Heart right ventricle (tissue), 16 donors: ENCODE measurements around the gene BPHL. TPM values are rescaled to one million over a fixed set of nuclear protein-coding genes. Genes with fewer than 3 reads are reported as not detected.
A peak's percentile ranks its signal among the peaks of the same experiment; 100 is the strongest.

ENCODE experiments used
- ATAC-seq, 8 donors: fragments of 200-7000 bp; cut with Tn5 transposase; one replicate each; pipeline ENCODE4 v1.9.1; 2020; ENCODE audit warnings: mild to moderate bottlenecking in 8 of 8, moderate library complexity in 8 of 8, moderate number of reproducible peaks in 1 of 8
- DNase-seq, 2 donors: peaks; one replicate each; pipeline ENCODE4 v3.0.0-alpha.2; 2020
- H3K27ac ChIP-seq, 10 donors: fragments of 200-600 bp; sonication (generic) in 2 of 10; one replicate each; pipeline versions ENCODE4 v1.5.0 to v1.8.0; 2020 to 2022; ENCODE audit warnings: mild to moderate bottlenecking in 3 of 10
- H3K27me3 ChIP-seq, 7 donors: fragments of 200-600 bp; one replicate each; pipeline ENCODE4 v1.8.0; 2021 to 2022; ENCODE audit warnings: mild to moderate bottlenecking in 2 of 7
- H3K36me3 ChIP-seq, 9 donors: fragments of 200-600 bp; sonication (generic) in 1 of 9; one replicate each; pipeline versions ENCODE4 v1.5.0 to v1.8.0; 2020 to 2022; ENCODE audit warnings: mild to moderate bottlenecking in 2 of 9
- H3K4me1 ChIP-seq, 9 donors: fragments of 200-600 bp; sonication (generic) in 1 of 9; one replicate each; pipeline versions ENCODE4 v1.5.0 to v1.8.0; 2020 to 2022; ENCODE audit warnings: mild to moderate bottlenecking in 4 of 9
- H3K4me3 ChIP-seq, 10 donors: fragments of 200-600 bp; sonication (generic) in 2 of 10; one replicate each; pipeline versions ENCODE4 v1.5.0 to v1.8.0; 2020 to 2022; ENCODE audit warnings: mild to moderate bottlenecking in 7 of 10, moderate library complexity in 2 of 10
- H3K9me3 ChIP-seq, 11 donors: fragments of 200-600 bp in 10 of 11; sonication (generic) in 2 of 11; one replicate each; pipeline versions ENCODE4 v1.5.0 to v1.8.0; 2013 to 2022; ENCODE audit warnings: mild to moderate bottlenecking in 2 of 11, control low read depth in 1 of 11, moderate library complexity in 1 of 11
- CTCF ChIP-seq, 9 donors: fragments of 200-600 bp; sonication (generic) in 2 of 9; IDR thresholded peaks; one replicate each; pipeline versions ENCODE4 v1.5.0 to v1.8.0; 2021 to 2022; ENCODE audit warnings: antibody characterized with exemption in 9 of 9, mild to moderate bottlenecking in 5 of 9, moderate library complexity in 1 of 9
- WGBS, 2 donors: extraction: QIAGEN DNeasy Blood & Tissue Kit; methylation state at CpG; one replicate each; pipeline ENCODE4 v1.1.7; 2013; ENCODE audit warnings: inconsistent platforms in 1 of 2; 5-methylcytosine and 5-hydroxymethylcytosine counted together
- intact Hi-C, 10 donors: fragments of 100-400 bp; cut with DNase I; formaldehyde crosslinking; loops; one replicate each; pipeline versions ENCODE4 v1.11.1 to v1.14.2; 2022
- polyA plus RNA-seq, 2 donors: library from polyadenylated mRNA; stranded (reverse); fragments of 200-250 nt; gene quantifications; one replicate each; pipeline ENCODE4 v1.2.3, GENCODE V29; 2013
- total RNA-seq, 10 donors: library from RNA; stranded (reverse); fragmentation: NEBNext Ultra II Directional in 3 of 10; extraction: Animal tissue kit (Norgen Biotek cat#: 25700) in 3 of 10; gene quantifications; one replicate each; pipeline versions ENCODE4 v1.2.1 to v1.2.4, GENCODE V29; 2021 to 2023
- donor health status: Arrhythmogenic right ventricular cardiomyopathy.
- donor health status: ischemic (EF 13 %, LVEDD 7.1; RV severe dilation, severe dysfunction).
- donor health status: healthy with polysubstance abuse.
- donor health status: DM: no; HTN: yes; CAD: no.
- donor health status: DM: no; HTN: no; CAD: no.
- donor health status: ischemic (EF 25% LVEDD 6.9; RV normal size, moderate dysfunction).
- donor health status: ischemic (EF 25% LVEDD 5.7; RV mildly dilated, moderate dysfunction).
- donor health status: healthy.
- donor health status: DM: yes; HTN: yes; CAD: no.
- donor health status: Ischemic cardiomyopathy.
- donor health status: ischemic (EF 35%, LVEDD 5.7; RV mildly dilated, moderate dysfunction).
- donor health status: nonischemic (EF 11% LVEDD 7.7; RV severe dilation, severe dysfunction).
- donor health status: DM: yes; HTN: yes; CAD: no.
- donor health status: PGD.
- donor health status: ischemic (EF 29% LVEDD 5.4; RV normal size, mild dysfunction).
- donor health status: nonischemic (EF 23%, LVEDD 6.1; RV moderate dilation, normal function).

Gene BPHL
- total and polyA plus RNA-seq, 12 donors: 5.3 to 44.4 (median 21.0) TPM

- 23 to 24% methylated on average over 19 of the region's 19 CpGs for WGBS, 2 donors
- TF ChIP-seq CTCF (IDR thresholded peaks at IDR 0.05): no peak
- intact Hi-C loops: loop anchor here in 3 of 10 donors (5.0 to 10.0 kb wide), 2 partner anchors 47 to 236 kb away; no protein-coding TSS in a partner anchor
Observed at GRCh38 chr6:3119040-3119723, 671 bp downstream of the BPHL start.

DNA sequence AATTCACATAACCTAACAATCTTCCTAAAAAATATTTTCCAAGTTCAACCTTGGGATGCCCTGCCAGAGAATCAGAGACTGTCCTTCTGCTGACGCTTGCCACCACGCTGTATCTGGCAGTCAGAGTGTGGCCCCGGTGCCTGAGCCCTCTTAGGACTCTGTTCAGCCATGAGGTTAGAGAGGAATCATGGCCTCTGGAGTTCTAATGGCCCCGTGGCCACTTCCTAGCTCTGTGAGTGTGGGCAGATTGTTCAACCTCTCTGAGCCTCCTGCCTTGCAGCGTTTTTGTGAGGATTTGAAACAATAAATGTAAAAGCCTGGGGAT is 2.2 kb downstream of the BPHL start:
- intact Hi-C loops: loop anchor here in 2 of 10 donors (10.0 kb wide), 1 partner anchor 614 kb away; no protein-coding TSS in a partner anchor

More at GRCh38 chr6:3119040-3119723, 671 bp downstream of the BPHL start:
- H3K27me3 ChIP-seq: no peaks in the 10 kb centered on the region
- H3K27ac ChIP-seq: peak overlapping the region in 9 of 10 donors; percentile 75 to 96 (median 91)
- peak overlapping the region; percentile 63 to 96 (median 79) for H3K4me3 ChIP-seq
- DNase-seq: no peak
- peaks cover 0 to 18% (median 12%) of the 10 kb centered on the region in 9 donors for H3K36me3 ChIP-seq
- ATAC-seq: peak; percentile 0 to 42 (median 30)
- no peaks in the 10 kb centered on the region for H3K9me3 ChIP-seq
- H3K4me1 ChIP-seq: peaks cover 0 to 18% (median 12%) of the 10 kb centered on the region in 9 donors

GRCh38 chr6:3122823-3123182 is 4.3 kb downstream of the BPHL start:
- WGBS, 2 donors: 94 to 95% methylated on average over 9 of the region's 9 CpGs
- intact Hi-C loops: loop anchor here in 2 of 10 donors (10.0 kb wide), 1 partner anchor 612 kb away; no protein-coding TSS in a partner anchor

More for the DNA sequence above, 2.2 kb downstream of the BPHL start:
- Histone ChIP-seq H3K27ac (no peak overlapping the region), H3K27me3 (no peaks in the 10 kb centered on the region), H3K9me3 (no peaks in the 10 kb centered on the region), H3K36me3 (peaks cover 0 to 2% (median 0%) of the 10 kb centered on the region in 9 donors), H3K4me1 (peaks cover 0 to 18% (median 12%) of the 10 kb centered on the region in 9 donors), H3K4me3 (no peak overlapping the region)
- DNase-seq (no peak), ATAC-seq (no peak)
- TF ChIP-seq CTCF (IDR thresholded peaks at IDR 0.05): no peak
- 89 to 93% methylated on average over 5 of the region's 5 CpGs for WGBS, 2 donors

DNA sequence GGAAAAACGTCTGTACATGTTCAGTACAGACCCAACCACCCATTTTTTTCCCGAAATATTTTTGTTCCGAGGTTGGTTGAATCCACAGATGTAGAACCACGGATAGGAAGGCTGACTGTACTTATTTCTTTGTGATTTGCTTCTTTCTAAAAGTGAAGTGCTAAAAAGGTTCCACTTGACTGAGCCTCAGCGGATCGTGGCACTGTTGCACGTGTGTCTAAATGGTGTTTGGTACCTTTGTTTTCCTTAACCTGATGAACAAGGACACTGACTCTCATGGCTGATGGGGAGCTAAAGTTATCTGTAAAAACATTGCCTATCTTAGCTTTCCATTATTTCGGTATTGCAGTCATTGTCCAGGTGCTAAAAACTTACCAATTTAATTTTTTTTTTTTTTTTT is 6.2 kb downstream of the BPHL start:
- H3K36me3 ChIP-seq: peaks cover 0 to 21% (median 0%) of the 10 kb centered on the region in 9 donors
- no peak for DNase-seq
- H3K4me3 ChIP-seq: no peak overlapping the region
- H3K9me3 ChIP-seq: no peaks in the 10 kb centered on the region
- ATAC-seq: no peak
- no peak for TF ChIP-seq CTCF (IDR thresholded peaks at IDR 0.05)
- intact Hi-C loops: loop anchor here in 6 of 10 donors (2.0 to 10.0 kb wide), 5 partner anchors 38 to 610 kb away; no protein-coding TSS in a partner anchor
- 86 to 88% methylated on average over 8 of the region's 8 CpGs for WGBS, 2 donors
- H3K27me3 ChIP-seq: no peaks in the 10 kb centered on the region
- peaks cover 0 to 13% (median under 1%) of the 10 kb centered on the region in 9 donors for H3K4me1 ChIP-seq
- H3K27ac ChIP-seq: no peak overlapping the region

More at GRCh38 chr6:3122823-3123182, 4.3 kb downstream of the BPHL start:
- H3K27ac ChIP-seq: no peak overlapping the region
- peaks cover 0 to 2% (median 0%) of the 10 kb centered on the region in 9 donors for H3K36me3 ChIP-seq
- no peak for DNase-seq
- no peak for TF ChIP-seq CTCF (IDR thresholded peaks at IDR 0.05)
- H3K4me3 ChIP-seq: no peak overlapping the region
- ATAC-seq: no peak
- no peaks in the 10 kb centered on the region for H3K9me3 ChIP-seq
- peaks cover 0 to 23% (median 10%) of the 10 kb centered on the region in 9 donors for H3K4me1 ChIP-seq
- H3K27me3 ChIP-seq: no peaks in the 10 kb centered on the region
